A673 (cell line): Measurements from ENCODE around the gene QRFP. TPM values are rescaled to one million over a fixed set of nuclear protein-coding genes. Genes with fewer than 3 reads are reported as not detected.

ENCODE experiments used
- BruUV-seq: library from RNA; stranded (reverse); fragments of 400-500 nt; replicated peaks from 2 replicates; lab custom pipeline; 2021; lab: Mats Ljungman, UMichigan
- CTCF ChIA-PET: fragments of 300-600 bp; sonication (Branson Sonifier 250); formaldehyde crosslinking; loops from one replicate; lab custom pipeline; 2022; ENCODE audit warnings: antibody characterized with exemption; lab: Charles Lee
- POLR2A ChIA-PET: fragments of 300-600 bp; sonication (Branson Sonifier 250); formaldehyde crosslinking; loops from one replicate; lab custom pipeline; 2022; ENCODE audit warnings: antibody characterized with exemption; ENCODE audit not compliant: low non-redundant PET; lab: Charles Lee
- DNase-seq: peaks from one replicate; pipeline ENCODE4 v3.0.0-alpha.2; 2015; ENCODE audit warnings: low spot score
- H3K27ac ChIP-seq: fragments of 200-600 bp; sonication (generic); 2 replicates; pipeline ENCODE4 v1.5.1; 2016; ENCODE audit warnings: mixed run types, low read depth, mild to moderate bottlenecking, mixed read lengths, antibody characterized with exemption, low read length; ENCODE audit not compliant: poor library complexity, severe bottlenecking
- H3K27me3 ChIP-seq: fragments of 200-600 bp; sonication (generic); replicated peaks from 2 replicates; pipeline ENCODE4 v1.6.1; 2017; ENCODE audit warnings: mixed run types, low read depth, mild to moderate bottlenecking, mixed read lengths, antibody characterized with exemption, low read length; ENCODE audit not compliant: insufficient read depth, poor library complexity
- H3K36me3 ChIP-seq: fragments of 200-600 bp; sonication (generic); 2 replicates; pipeline ENCODE4 v1.6.1; 2016; ENCODE audit warnings: mixed run types, mild to moderate bottlenecking, mixed read lengths, antibody characterized with exemption, low read length; ENCODE audit not compliant: insufficient read depth, poor library complexity, severe bottlenecking
- H3K4me1 ChIP-seq: fragments of 200-600 bp; sonication (generic); 2 replicates; pipeline ENCODE4 v1.6.1; 2017; ENCODE audit warnings: mixed run types, mild to moderate bottlenecking, mixed read lengths, antibody characterized with exemption, low read length; ENCODE audit not compliant: insufficient read depth, poor library complexity, severe bottlenecking
- H3K4me3 ChIP-seq: fragments of 200-600 bp; sonication (generic); 2 replicates; pipeline ENCODE4 v1.5.1; 2016; ENCODE audit warnings: low read depth, mixed run types, mild to moderate bottlenecking, mixed read lengths, low read length; ENCODE audit not compliant: poor library complexity, severe bottlenecking
- H3K9me3 ChIP-seq: fragments of 200-600 bp; sonication (generic); 2 replicates; pipeline ENCODE4 v1.6.1; 2016; ENCODE audit warnings: mixed run types, low read depth, mild to moderate bottlenecking, mixed read lengths, antibody characterized with exemption, low read length; ENCODE audit not compliant: poor library complexity, severe bottlenecking
- EZH2 ChIP-seq: fragments of 200-600 bp; sonication (generic); IDR thresholded peaks from 2 replicates; pipeline ENCODE4 v1.6.1; 2017; ENCODE audit warnings: borderline replicate concordance, low read depth, mild to moderate bottlenecking, mixed read lengths, antibody characterized with exemption, low read length; ENCODE audit not compliant: poor library complexity, severe bottlenecking
- intact Hi-C: fragments of 100-400 bp; cut with micrococcal nuclease; formaldehyde crosslinking; loops from one replicate; pipeline ENCODE4 v1.10.0; 2022; ENCODE audit not compliant: unreplicated experiment
- total RNA-seq: library from RNA; stranded (reverse); gene quantifications from 2 replicates; pipeline ENCODE4 v1.2.3, GENCODE V29; 2021
- TF ChIP-seq, protein P1 (sequence below): fragments of 300-800, 200-600 bp; sonication (generic); conservative IDR thresholded peaks from 2 replicates; pipeline ENCODE4 v1.5.1; 2017; ENCODE audit warnings: low read depth, mild to moderate bottlenecking, antibody characterized with exemption, low read length, moderate library complexity, mixed read lengths

The QRFP gene
- total RNA-seq, 1 experiment from 2014 or later, result not detected

DNA sequence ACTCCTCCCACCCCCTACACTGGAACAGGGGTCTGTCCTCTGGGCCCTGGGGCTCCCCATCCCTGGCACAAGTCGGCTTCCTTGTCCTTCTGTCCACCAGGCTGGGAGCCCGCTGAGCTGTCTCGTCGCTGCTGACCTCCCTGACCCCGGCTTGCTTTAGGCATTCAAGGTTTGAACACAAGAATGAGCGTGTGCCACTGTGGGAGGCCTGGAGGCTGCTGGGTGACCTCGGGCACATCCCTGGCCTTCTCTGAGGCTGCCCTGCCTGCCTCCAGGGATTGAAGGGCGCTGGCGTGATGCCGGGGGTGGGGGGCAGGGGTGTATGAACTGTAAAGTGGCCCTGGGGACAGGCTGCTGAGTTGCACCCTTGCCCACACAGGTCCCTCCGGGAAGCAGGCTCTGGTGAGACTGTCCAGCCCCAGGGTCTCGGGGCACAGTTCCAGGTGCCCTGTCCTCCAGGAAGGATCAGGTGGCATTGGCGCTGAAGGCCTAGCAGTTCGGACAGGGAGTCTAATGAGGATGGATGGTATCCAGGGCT is 24.2 kb upstream of the QRFP start:
- ChIA-PET CTCF (no interaction called here), POLR2A (no interaction called here)
- Histone ChIP-seq H3K36me3 (no peaks in the 10 kb centered on the region), H3K27me3 (no peaks in the 10 kb centered on the region), H3K4me3 (no peak overlapping the region), H3K27ac (no peak overlapping the region), H3K9me3 (no peaks in the 10 kb centered on the region), H3K4me1 (no peaks in the 10 kb centered on the region)
- BruUV-seq, result no TSS peak
- TF ChIP-seq EZH2, result no peak
- TF ChIP-seq, protein P1, sequence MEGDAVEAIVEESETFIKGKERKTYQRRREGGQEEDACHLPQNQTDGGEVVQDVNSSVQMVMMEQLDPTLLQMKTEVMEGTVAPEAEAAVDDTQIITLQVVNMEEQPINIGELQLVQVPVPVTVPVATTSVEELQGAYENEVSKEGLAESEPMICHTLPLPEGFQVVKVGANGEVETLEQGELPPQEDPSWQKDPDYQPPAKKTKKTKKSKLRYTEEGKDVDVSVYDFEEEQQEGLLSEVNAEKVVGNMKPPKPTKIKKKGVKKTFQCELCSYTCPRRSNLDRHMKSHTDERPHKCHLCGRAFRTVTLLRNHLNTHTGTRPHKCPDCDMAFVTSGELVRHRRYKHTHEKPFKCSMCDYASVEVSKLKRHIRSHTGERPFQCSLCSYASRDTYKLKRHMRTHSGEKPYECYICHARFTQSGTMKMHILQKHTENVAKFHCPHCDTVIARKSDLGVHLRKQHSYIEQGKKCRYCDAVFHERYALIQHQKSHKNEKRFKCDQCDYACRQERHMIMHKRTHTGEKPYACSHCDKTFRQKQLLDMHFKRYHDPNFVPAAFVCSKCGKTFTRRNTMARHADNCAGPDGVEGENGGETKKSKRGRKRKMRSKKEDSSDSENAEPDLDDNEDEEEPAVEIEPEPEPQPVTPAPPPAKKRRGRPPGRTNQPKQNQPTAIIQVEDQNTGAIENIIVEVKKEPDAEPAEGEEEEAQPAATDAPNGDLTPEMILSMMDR, result no peak
- intact Hi-C loops, result no loop called here
- no peak for DNase-seq

DNA sequence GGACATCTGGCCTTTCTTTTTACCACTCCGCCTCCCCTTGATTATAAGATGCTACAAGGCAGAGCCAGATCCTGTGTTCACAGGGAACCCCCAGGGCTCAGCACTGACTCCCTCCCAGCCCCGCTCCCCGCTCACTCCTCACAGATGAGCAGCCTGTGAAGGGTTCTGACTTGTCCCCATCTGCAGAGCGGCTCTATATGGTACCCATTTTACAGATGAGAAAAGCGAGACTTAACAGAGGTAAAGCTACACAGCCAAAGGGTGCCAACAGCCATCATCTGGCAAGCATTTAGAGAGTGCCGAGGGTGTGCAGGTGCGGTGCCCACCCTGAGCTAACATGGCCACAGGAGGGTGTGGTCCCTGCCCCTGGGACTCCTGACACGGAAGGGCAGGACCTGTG is 23.6 kb upstream of the QRFP start:
- H3K9me3 ChIP-seq, result no peaks in the 10 kb centered on the region
- ChIA-PET POLR2A (no interaction called here), CTCF (no interaction called here)
- BruUV-seq, result no TSS peak
- no peaks in the 10 kb centered on the region for H3K36me3 ChIP-seq
- DNase-seq, result no peak
- no peak overlapping the region for H3K27ac ChIP-seq
- H3K4me3 ChIP-seq, result no peak overlapping the region
- no peaks in the 10 kb centered on the region for H3K27me3 ChIP-seq
- H3K4me1 ChIP-seq, result no peaks in the 10 kb centered on the region
- TF ChIP-seq EZH2, result no peak
- TF ChIP-seq, protein P1, result no peak
- intact Hi-C loops, result no loop called here

DNA sequence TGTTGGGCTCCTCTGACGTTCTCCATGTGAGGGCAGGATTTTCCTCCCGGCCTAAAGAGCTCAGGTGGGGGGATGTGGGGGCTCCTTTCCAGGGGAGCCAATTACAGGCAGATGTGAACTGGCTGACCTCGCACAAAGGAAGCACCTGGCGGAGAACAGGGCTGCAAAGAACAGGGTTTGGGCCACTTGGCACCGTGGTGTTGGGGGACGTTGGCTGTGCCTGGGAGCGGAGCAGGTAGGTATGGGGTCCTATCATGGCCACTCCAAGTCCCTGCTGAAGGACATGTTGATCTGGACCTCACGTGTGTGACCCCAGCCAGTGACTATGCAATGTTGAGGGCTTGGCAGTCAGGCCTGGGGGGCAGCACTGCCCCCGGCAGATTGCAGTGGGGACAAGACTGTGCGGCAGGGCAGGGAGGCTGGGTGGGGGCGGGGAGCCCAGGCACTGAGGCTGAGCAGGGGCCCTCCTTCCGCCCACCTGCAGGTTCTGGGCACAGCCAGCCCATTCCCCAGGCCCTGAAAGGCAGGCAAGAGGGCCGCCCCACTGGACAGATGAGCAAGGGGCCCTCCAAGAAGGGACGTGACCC is 23.0 kb upstream of the QRFP start:
- BruUV-seq, result no TSS peak
- Histone ChIP-seq H3K27ac (no peak overlapping the region), H3K27me3 (no peaks in the 10 kb centered on the region), H3K4me1 (no peaks in the 10 kb centered on the region), H3K4me3 (no peak overlapping the region), H3K9me3 (no peaks in the 10 kb centered on the region), H3K36me3 (no peaks in the 10 kb centered on the region)
- no peak for DNase-seq
- CTCF ChIA-PET, result no interaction called here
- intact Hi-C loops, result no loop called here
- POLR2A ChIA-PET, result no interaction called here
- TF ChIP-seq, protein P1, result no peak
- no peak for TF ChIP-seq EZH2
